Heart left ventricle (tissue), 16 donors: Measurements from ENCODE around the gene HYCC2. TPM values are rescaled to one million over a fixed set of nuclear protein-coding genes. Genes with fewer than 3 reads are reported as not detected.
"Not testable (repeated sequence)": the region's sequence is repeated elsewhere in the genome, so short reads cannot be mapped to it uniquely, and the experiment has no call there.

Experiments
- ATAC-seq, 4 donors: fragments of 200-7000 bp; cut with Tn5 transposase; one replicate each; pipeline ENCODE4 v1.9.1; 2020 to 2022; ENCODE audit warnings: moderate library complexity in 4 of 4, mild to moderate bottlenecking in 3 of 4, moderate number of reproducible peaks in 1 of 4
- DNase-seq, 5 donors: peaks; one replicate each; pipeline ENCODE4 v3.0.0-alpha.2; 2020
- H3K27ac ChIP-seq, 12 donors: fragments of 200-600 bp; sonication (generic) in 4 of 12; one replicate each; pipeline versions ENCODE4 v1.5.0 to v1.8.0; 2016 to 2022; ENCODE audit warnings: mild to moderate bottlenecking in 2 of 12
- H3K27me3 ChIP-seq, 9 donors: fragments of 200-600 bp; sonication (generic) in 2 of 9; one replicate each; pipeline versions ENCODE4 v1.5.1 to v1.8.0; 2016 to 2022; ENCODE audit warnings: mild to moderate bottlenecking in 3 of 9
- H3K36me3 ChIP-seq, 9 donors: fragments of 200-600 bp; sonication (generic) in 2 of 9; one replicate each; pipeline versions ENCODE4 v1.5.0 to v1.8.0; 2018 to 2022; ENCODE audit warnings: mild to moderate bottlenecking in 2 of 9
- H3K4me1 ChIP-seq, 12 donors: fragments of 200-600 bp; sonication (generic) in 4 of 12; one replicate each; pipeline versions ENCODE4 v1.5.0 to v1.8.0; 2016 to 2022; ENCODE audit warnings: mild to moderate bottlenecking in 3 of 12
- H3K4me3 ChIP-seq, 12 donors: fragments of 200-600 bp; sonication (generic) in 4 of 12; one replicate each; pipeline versions ENCODE4 v1.5.0 to v1.8.0; 2017 to 2022; ENCODE audit warnings: mild to moderate bottlenecking in 9 of 12, moderate library complexity in 4 of 12
- H3K9me3 ChIP-seq, 12 donors: fragments of 200-600 bp; sonication (generic) in 4 of 12; one replicate each; pipeline versions ENCODE4 v1.5.0 to v1.8.0; 2016 to 2022; ENCODE audit warnings: mild to moderate bottlenecking in 1 of 12
- POLR2A ChIP-seq, 2 donors: fragments of 450-650 bp; IDR thresholded peaks; one replicate each; pipeline ENCODE4 v1.6.1; 2017; ENCODE audit warnings: antibody characterized with exemption in 2 of 2, mild to moderate bottlenecking in 2 of 2, moderate library complexity in 2 of 2
- WGBS, 4 donors: extraction: QIAGEN DNeasy Blood & Tissue Kit in 2 of 4; methylation state at CpG; one replicate each; pipeline versions ENCODE4 v1.1.5 to v1.1.7; 2013 to 2018; 5-methylcytosine and 5-hydroxymethylcytosine counted together
- intact Hi-C, 10 donors: fragments of 100-400 bp; cut with DNase I; formaldehyde crosslinking; loops; one replicate each; pipeline versions ENCODE4 v1.11.1 to v1.14.2; 2022
- polyA plus RNA-seq, 2 donors: library from polyadenylated mRNA; stranded (reverse); fragments of 200-250 nt; gene quantifications; one replicate each; pipeline ENCODE4 v1.2.3, GENCODE V29; 2013
- total RNA-seq, 9 donors: library from RNA; depleted of rRNA in 2 of 9; stranded (reverse); fragments of >200 nt in 2 of 9; fragmentation: NEBNext Ultra II Directional in 3 of 9; extraction: Animal tissue kit (Norgen Biotek cat#: 25700) in 3 of 9; gene quantifications; one replicate each; pipeline versions ENCODE4 v1.1.0 to v1.2.4, GENCODE V29; 2016 to 2023
- TF ChIP-seq, protein P1 (sequence below), 12 donors: fragments of 200-600 bp; sonication (generic) in 4 of 12; IDR thresholded peaks; one replicate each; pipeline versions ENCODE4 v1.5.0 to v1.8.0; 2018 to 2022; ENCODE audit warnings: antibody characterized with exemption in 12 of 12, mild to moderate bottlenecking in 5 of 12
- donor health status: ischemic (EF 13 %, LVEDD 7.1; RV severe dilation, severe dysfunction).
- donor health status: healthy with polysubstance abuse.
- donor health status: DM: no; HTN: yes; CAD: no.
- donor health status: DM: no; HTN: no; CAD: no.
- donor health status: ischemic (EF 25% LVEDD 6.9; RV normal size, moderate dysfunction).
- donor health status: ischemic (EF 25% LVEDD 5.7; RV mildly dilated, moderate dysfunction).
- donor health status: healthy.
- donor health status: DM: yes; HTN: yes; CAD: no.
- donor health status: ischemic (EF 35%, LVEDD 5.7; RV mildly dilated, moderate dysfunction).
- donor health status: nonischemic (EF 11% LVEDD 7.7; RV severe dilation, severe dysfunction).
- donor health status: DM: yes; HTN: yes; CAD: no.
- donor health status: PGD.
- donor health status: ischemic (EF 29% LVEDD 5.4; RV normal size, mild dysfunction).
- donor health status: nonischemic (EF 23%, LVEDD 6.1; RV moderate dilation, normal function).

HYCC2 gene
- total and polyA plus RNA-seq, 11 donors: 3.7 to 16.3 (median 9.1) TPM

DNA sequence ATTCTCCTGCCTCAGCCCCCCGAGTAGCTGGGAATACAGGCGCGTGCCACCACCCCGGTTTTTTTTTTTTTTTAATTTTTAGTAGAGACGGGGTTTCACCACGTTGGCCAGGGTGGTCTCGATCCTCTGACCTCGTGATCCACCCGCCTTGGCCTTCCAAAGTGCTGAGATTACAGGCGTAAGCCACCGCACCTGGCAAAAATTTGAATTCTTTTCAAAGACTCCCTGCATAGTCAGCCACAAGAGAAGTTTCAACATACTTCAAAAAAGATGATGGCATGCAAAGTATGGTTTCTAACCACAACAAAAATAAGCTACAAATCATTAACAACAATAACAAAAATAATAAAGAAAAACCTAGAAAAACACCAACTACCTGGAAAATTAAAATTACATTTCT lies 22.0 kb downstream of the HYCC2 start:
- no peak overlapping the region for H3K4me3 ChIP-seq
- intact Hi-C loops: no loop called here
- peaks cover 0 to 10% (median 0%) of the 10 kb centered on the region in 12 donors for H3K4me1 ChIP-seq
- H3K36me3 ChIP-seq: peaks cover 0 to 28% (median 5%) of the 10 kb centered on the region in 9 donors
- 98% methylated on average over 11 of the region's 11 CpGs for WGBS, 4 donors
- TF ChIP-seq, protein P1, sequence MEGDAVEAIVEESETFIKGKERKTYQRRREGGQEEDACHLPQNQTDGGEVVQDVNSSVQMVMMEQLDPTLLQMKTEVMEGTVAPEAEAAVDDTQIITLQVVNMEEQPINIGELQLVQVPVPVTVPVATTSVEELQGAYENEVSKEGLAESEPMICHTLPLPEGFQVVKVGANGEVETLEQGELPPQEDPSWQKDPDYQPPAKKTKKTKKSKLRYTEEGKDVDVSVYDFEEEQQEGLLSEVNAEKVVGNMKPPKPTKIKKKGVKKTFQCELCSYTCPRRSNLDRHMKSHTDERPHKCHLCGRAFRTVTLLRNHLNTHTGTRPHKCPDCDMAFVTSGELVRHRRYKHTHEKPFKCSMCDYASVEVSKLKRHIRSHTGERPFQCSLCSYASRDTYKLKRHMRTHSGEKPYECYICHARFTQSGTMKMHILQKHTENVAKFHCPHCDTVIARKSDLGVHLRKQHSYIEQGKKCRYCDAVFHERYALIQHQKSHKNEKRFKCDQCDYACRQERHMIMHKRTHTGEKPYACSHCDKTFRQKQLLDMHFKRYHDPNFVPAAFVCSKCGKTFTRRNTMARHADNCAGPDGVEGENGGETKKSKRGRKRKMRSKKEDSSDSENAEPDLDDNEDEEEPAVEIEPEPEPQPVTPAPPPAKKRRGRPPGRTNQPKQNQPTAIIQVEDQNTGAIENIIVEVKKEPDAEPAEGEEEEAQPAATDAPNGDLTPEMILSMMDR (IDR thresholded peaks at IDR 0.05): no peak
- TF ChIP-seq POLR2A (IDR thresholded peaks at IDR 0.05): no peak
- peaks cover 0 to 10% (median 0%) of the 10 kb centered on the region in 12 donors for H3K9me3 ChIP-seq
- no peaks in the 10 kb centered on the region for H3K27me3 ChIP-seq
- H3K27ac ChIP-seq: no peak overlapping the region
- ATAC-seq (no peak), DNase-seq (no peak)

DNA sequence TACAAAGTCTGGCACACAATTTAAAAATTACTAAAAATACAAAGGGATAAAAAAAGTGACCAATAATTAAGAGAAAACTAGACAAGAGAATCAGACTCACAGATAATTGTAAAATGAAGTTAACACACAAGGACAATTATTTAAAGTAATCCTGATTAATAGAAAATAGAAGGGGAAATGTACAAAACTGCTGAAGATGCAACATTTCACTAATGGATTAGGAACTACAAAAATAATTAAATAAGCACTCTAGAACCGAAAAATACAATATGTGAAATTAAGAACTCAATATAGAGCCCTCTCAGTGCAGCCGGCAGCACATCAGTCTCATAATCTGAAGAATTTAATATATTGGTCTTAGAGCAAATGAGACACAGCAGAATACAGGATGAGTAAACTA lies 24.6 kb downstream of the HYCC2 start:
- ATAC-seq (no peak), DNase-seq (no peak)
- Histone ChIP-seq H3K9me3 (peaks cover 0 to 10% (median 0%) of the 10 kb centered on the region in 12 donors), H3K27ac (no peak overlapping the region), H3K4me3 (no peak overlapping the region), H3K4me1 (peaks cover 0 to 4% (median 0%) of the 10 kb centered on the region in 12 donors), H3K36me3 (peaks cover 0 to 23% (median 5%) of the 10 kb centered on the region in 9 donors), H3K27me3 (no peaks in the 10 kb centered on the region)
- intact Hi-C loops: no loop called here
- TF ChIP-seq, protein P1 (IDR thresholded peaks at IDR 0.05): no peak
- no peak for TF ChIP-seq POLR2A (IDR thresholded peaks at IDR 0.05)
- 90 to 97% (median 96%) methylated on average over 2 of the region's 2 CpGs for WGBS, 4 donors

DNA sequence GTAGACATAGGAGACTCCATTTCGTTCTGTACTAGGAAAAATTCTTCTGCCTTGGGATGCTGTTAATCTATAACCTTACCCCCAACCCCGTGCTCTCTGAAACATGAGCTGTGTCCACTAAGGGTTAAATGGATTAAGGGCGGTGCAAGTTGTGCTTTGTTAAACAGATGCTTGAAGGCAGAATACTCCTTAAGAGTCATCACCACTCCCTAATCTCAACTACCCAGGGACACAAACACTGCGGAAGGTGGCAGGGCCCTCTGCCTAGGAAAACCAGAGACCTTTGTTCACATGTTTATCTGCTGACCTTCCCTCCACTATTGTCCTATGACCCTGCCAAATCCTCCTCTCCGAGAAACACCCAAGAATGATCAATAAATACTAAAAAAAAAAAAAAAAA lies 28.4 kb downstream of the HYCC2 start:
- intact Hi-C loops, H3K4me3 ChIP-seq, H3K27ac ChIP-seq, DNase-seq, H3K9me3 ChIP-seq, H3K27me3 ChIP-seq, ATAC-seq, H3K4me1 ChIP-seq: not testable (repeated sequence)
- peaks cover 0 to 28% (median 5%) of the 10 kb centered on the region in 9 donors for H3K36me3 ChIP-seq
- 89 to 94% (median 93%) methylated on average over 5 of the region's 5 CpGs for WGBS, 4 donors

DNA sequence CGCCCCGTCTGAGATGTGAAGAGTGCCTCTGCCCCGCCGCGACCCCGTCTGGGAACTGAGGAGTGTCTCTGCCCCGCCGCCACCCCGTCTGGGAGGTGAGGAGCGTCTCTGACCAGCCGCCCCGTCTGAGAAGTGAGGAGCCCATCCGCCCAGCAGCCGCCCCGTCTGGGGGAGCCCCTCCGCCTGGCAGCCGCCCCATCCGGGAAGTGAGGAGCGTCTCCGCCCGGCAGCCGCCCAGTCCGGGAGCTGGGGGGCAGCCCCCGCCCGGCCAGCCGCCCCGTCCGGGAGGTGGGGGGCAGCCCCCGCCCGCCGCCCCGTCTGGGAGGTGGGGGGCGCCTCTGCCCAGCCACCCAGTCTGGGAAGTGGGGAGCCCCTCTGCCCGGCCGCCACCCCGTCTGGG lies 29.0 kb downstream of the HYCC2 start:
- H3K27ac ChIP-seq, H3K9me3 ChIP-seq, intact Hi-C loops, DNase-seq, H3K4me3 ChIP-seq, H3K27me3 ChIP-seq, ATAC-seq, H3K4me1 ChIP-seq: not testable (repeated sequence)
- WGBS, 4 donors: 97 to 98% (median 98%) methylated on average over 6 to 36 of the region's 36 CpGs
- H3K36me3 ChIP-seq: peaks cover 0 to 28% (median 5%) of the 10 kb centered on the region in 9 donors

DNA sequence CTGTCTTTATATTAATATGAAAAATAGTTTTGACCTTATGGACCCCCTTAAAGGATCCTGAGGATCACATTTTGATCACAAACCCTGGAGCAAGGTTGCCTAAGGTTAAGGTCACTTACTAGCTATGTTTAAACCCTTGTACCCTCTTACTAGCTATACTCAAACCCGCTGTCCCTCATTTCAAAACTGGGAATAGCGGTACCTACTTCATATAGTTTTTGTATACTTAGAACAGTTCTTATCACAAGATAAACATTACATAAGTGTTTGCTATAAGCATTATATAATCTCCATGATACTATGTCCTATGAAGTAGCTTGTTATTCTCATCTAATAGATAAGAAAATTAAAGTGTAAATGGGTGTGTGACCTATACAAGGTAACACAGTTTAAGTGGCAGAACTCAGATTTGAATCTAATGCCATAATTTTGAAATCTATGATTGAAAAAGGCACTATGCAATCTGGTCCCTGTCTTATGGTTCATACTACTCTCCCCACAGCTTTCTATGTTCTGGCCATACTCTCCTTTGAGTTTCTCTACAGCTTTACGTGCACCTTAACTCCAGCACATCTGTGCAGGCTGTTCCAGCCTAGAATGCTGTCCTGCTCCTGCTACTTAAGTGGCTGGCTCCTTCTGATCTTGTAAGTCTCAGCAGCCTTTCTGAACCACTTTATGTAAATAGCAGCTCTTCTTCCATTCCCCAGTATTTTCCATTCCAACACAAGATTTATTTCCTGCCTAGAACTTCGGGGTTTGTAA lies 30.4 kb downstream of the HYCC2 start:
- Histone ChIP-seq H3K27ac (no peak overlapping the region), H3K9me3 (peaks cover 0 to 4% (median 0%) of the 10 kb centered on the region in 12 donors), H3K4me3 (no peak overlapping the region), H3K4me1 (peaks cover 0 to 7% (median 0%) of the 10 kb centered on the region in 12 donors), H3K27me3 (no peaks in the 10 kb centered on the region), H3K36me3 (peaks cover 0 to 28% (median 5%) of the 10 kb centered on the region in 9 donors)
- no peak for TF ChIP-seq POLR2A (IDR thresholded peaks at IDR 0.05)
- TF ChIP-seq, protein P1 (IDR thresholded peaks at IDR 0.05): no peak
- intact Hi-C loops: no loop called here
- DNase-seq (no peak), ATAC-seq (no peak)
- 75 to 82% (median 82%) methylated on average over 4 of the region's 4 CpGs for WGBS, 4 donors
